ENCODE measurements around the gene CNPY1. TPM values are rescaled to one million over a fixed set of nuclear protein-coding genes. Genes with fewer than 3 reads are reported as not detected.

The CNPY1 gene
- total and polyA plus RNA-seq, 4 donors: not detected

- peaks cover 0 to 31% (median 9%) of the 10 kb centered on the region in 3 donors for H3K27me3 ChIP-seq (ENCODE audit: control insufficient read depth in 3 of 3, insufficient read depth in 3 of 3, low read length in 2 of 3)
- no peak for DNase-seq
- no peaks in the 10 kb centered on the region for H3K9me3 ChIP-seq (ENCODE audit: control insufficient read depth in 4 of 4, insufficient read depth in 3 of 4, low read length in 3 of 4)
- no peak for TF ChIP-seq CTCF (IDR thresholded peaks at IDR 0.05; ENCODE audit: control extremely low read depth, extremely low read depth)
- WGBS, 2 donors: 61 to 64% methylated on average over 9 of the region's 9 CpGs
- H3K36me3 ChIP-seq (ENCODE audit: control insufficient read depth in 4 of 4, insufficient read depth in 4 of 4, low read length in 4 of 4): no peaks in the 10 kb centered on the region
- no peak overlapping the region for H3K4me3 ChIP-seq
- no peak overlapping the region for H3K9ac ChIP-seq (ENCODE audit: insufficient read depth in 1 of 2, low read length in 2 of 2)
- H3K27ac ChIP-seq (ENCODE audit: low read depth in 1 of 2, low read length in 1 of 2): no peak overlapping the region
- peaks cover 0 to 20% (median 3%) of the 10 kb centered on the region in 5 donors for H3K4me1 ChIP-seq (ENCODE audit: control insufficient read depth in 5 of 5, insufficient read depth in 5 of 5, low read length in 5 of 5)
- no peak for ATAC-seq (ENCODE audit: insufficient read depth, low FRiP score)
Measured at GRCh38 chr7:155488483-155489127, 57.8 kb downstream of the CNPY1 start.

GRCh38 chr7:155487509-155488482 lies 58.6 kb downstream of the CNPY1 start:
- no peak for TF ChIP-seq CTCF (IDR thresholded peaks at IDR 0.05; ENCODE audit: control extremely low read depth, extremely low read depth)
- DNase-seq (no peak), ATAC-seq (ENCODE audit: insufficient read depth, low FRiP score) (no peak)
- WGBS, 2 donors: 82 to 83% methylated on average over 31 of the region's 31 CpGs
- no peak overlapping the region for H3K4me3 ChIP-seq
- H3K27ac ChIP-seq (ENCODE audit: low read depth in 1 of 2, low read length in 1 of 2): no peak overlapping the region
- peaks cover 0 to 26% (median 15%) of the 10 kb centered on the region in 3 donors for H3K27me3 ChIP-seq (ENCODE audit: control insufficient read depth in 3 of 3, insufficient read depth in 3 of 3, low read length in 2 of 3)
- no peaks in the 10 kb centered on the region for H3K9me3 ChIP-seq (ENCODE audit: control insufficient read depth in 4 of 4, insufficient read depth in 3 of 4, low read length in 3 of 4)
- peaks cover 0 to 25% (median 3%) of the 10 kb centered on the region in 5 donors for H3K4me1 ChIP-seq (ENCODE audit: control insufficient read depth in 5 of 5, insufficient read depth in 5 of 5, low read length in 5 of 5)
- no peaks in the 10 kb centered on the region for H3K36me3 ChIP-seq (ENCODE audit: control insufficient read depth in 4 of 4, insufficient read depth in 4 of 4, low read length in 4 of 4)
- no peak overlapping the region for H3K9ac ChIP-seq (ENCODE audit: insufficient read depth in 1 of 2, low read length in 2 of 2)

- no peak overlapping the region for H3K4me3 ChIP-seq
- peaks cover 0 to 26% (median 19%) of the 10 kb centered on the region in 3 donors for H3K27me3 ChIP-seq (ENCODE audit: control insufficient read depth in 3 of 3, insufficient read depth in 3 of 3, low read length in 2 of 3)
- no peak overlapping the region for H3K27ac ChIP-seq (ENCODE audit: low read depth in 1 of 2, low read length in 1 of 2)
- ATAC-seq (ENCODE audit: insufficient read depth, low FRiP score) (no peak), DNase-seq (no peak)
- peaks cover 0 to 25% (median 3%) of the 10 kb centered on the region in 5 donors for H3K4me1 ChIP-seq (ENCODE audit: control insufficient read depth in 5 of 5, insufficient read depth in 5 of 5, low read length in 5 of 5)
- no peaks in the 10 kb centered on the region for H3K36me3 ChIP-seq (ENCODE audit: control insufficient read depth in 4 of 4, insufficient read depth in 4 of 4, low read length in 4 of 4)
- no peak overlapping the region for H3K9ac ChIP-seq (ENCODE audit: insufficient read depth in 1 of 2, low read length in 2 of 2)
- no peaks in the 10 kb centered on the region for H3K9me3 ChIP-seq (ENCODE audit: control insufficient read depth in 4 of 4, insufficient read depth in 3 of 4, low read length in 3 of 4)
- TF ChIP-seq CTCF (IDR thresholded peaks at IDR 0.05; ENCODE audit: control extremely low read depth, extremely low read depth): no peak
- 81 to 90% methylated on average over 18 of the region's 18 CpGs for WGBS, 2 donors
Measured at GRCh38 chr7:155486783-155487508, 59.4 kb downstream of the CNPY1 start.
